Measurements from ENCODE around the gene JMJD8. TPM values are rescaled to one million over a fixed set of nuclear protein-coding genes. Genes with fewer than 3 reads are reported as not detected.
A peak's percentile ranks its signal among the peaks of the same experiment; 100 is the strongest.

The JMJD8 gene
- total and polyA plus RNA-seq, 9 of the 15 experiments (the other 6 are each of a cell fraction or from before 2014, with no cell fraction given): 1.2 to 50.6 (median 29.3) TPM

- TF ChIP-seq NCOR1 (IDR thresholded peaks at IDR 0.05) (no peak), ATF4 (CRISPR knock-in tag; IDR thresholded peaks at IDR 0.05) (no peak), CREB3L1 (IDR thresholded peaks at IDR 0.05; ENCODE audit: borderline replicate concordance, low read depth) (no peak), ETS2 (tag; IDR thresholded peaks at IDR 0.05; ENCODE audit: borderline replicate concordance, poor library complexity, severe bottlenecking) (no peak), ZNF668 (CRISPR knock-in tag; IDR thresholded peaks at IDR 0.05) (no peak), GTF3C2 (IDR thresholded peaks at IDR 0.05; ENCODE audit: borderline replicate concordance, extremely low read depth, insufficient read length) (no peak), MTA1 (IDR thresholded peaks at IDR 0.05; ENCODE audit: borderline replicate concordance) (no peak), JUNB (CRISPR knock-in tag; conservative IDR thresholded peaks at IDR 0.05) (no peak), FOXP4 (CRISPR knock-in tag; IDR thresholded peaks at IDR 0.05; ENCODE audit: borderline replicate concordance) (no peak; the same call in 1 of the 2 replicates), ELF2 (CRISPR knock-in tag; IDR thresholded peaks at IDR 0.05) (peak; percentile 58; the same call in 1 of the 2 replicates), CUX1 (CRISPR knock-in tag; IDR thresholded peaks at IDR 0.05) (no peak), DMBX1 (CRISPR knock-in tag; IDR thresholded peaks at IDR 0.05; ENCODE audit: borderline replicate concordance) (0 out of 2 replicates have a peak, but pooled peaks have one; percentile 25), ERF (CRISPR knock-in tag; IDR thresholded peaks at IDR 0.05) (no peak)
These were observed 44.2 kb upstream of the JMJD8 start (continued) for GRCh38 chr16:728131-728889.

All from K562 (cell line).